ENCODE measurements around the gene PRKRIP1. TPM values are rescaled to one million over a fixed set of nuclear protein-coding genes. Genes with fewer than 3 reads are reported as not detected.
A peak's percentile ranks its signal among the peaks of the same experiment; 100 is the strongest.
"Not testable (repeated sequence)": the region's sequence is repeated elsewhere in the genome, so short reads cannot be mapped to it uniquely, and the experiment has no call there.

The PRKRIP1 gene
- total RNA-seq, 1 donor from 2014 or later: 44.8 TPM

GRCh38 chr7:102472126-102473041 is 76.2 kb downstream of the PRKRIP1 start:
- no peaks in the 10 kb centered on the region for H3K4me1 Mint-ChIP-seq (ENCODE audit: low read depth)
- H3K27ac Mint-ChIP-seq: peak overlapping the region; percentile 13
- H3K9me3 Mint-ChIP-seq (ENCODE audit: low read depth): no peaks in the 10 kb centered on the region
- H3K27me3 Mint-ChIP-seq: no peaks in the 10 kb centered on the region
- DNase-seq (ENCODE audit: low spot score, unreplicated experiment): no peak
- no peak for TF ChIP-seq CTCF (IDR thresholded peaks at IDR 0.05; ENCODE audit: unreplicated experiment)
- peaks cover 3% of the 10 kb centered on the region for H3K36me3 Mint-ChIP-seq (ENCODE audit: insufficient read depth)
- no peak overlapping the region for H3K4me3 Mint-ChIP-seq (ENCODE audit: low read depth)

GRCh38 chr7:102473271-102473991 is 77.3 kb downstream of the PRKRIP1 start:
- Mint-ChIP-seq H3K27me3 (no peaks in the 10 kb centered on the region), H3K36me3 (ENCODE audit: insufficient read depth) (peaks cover 3% of the 10 kb centered on the region)
- no peak for DNase-seq (ENCODE audit: low spot score, unreplicated experiment)

GRCh38 chr7:102474116-102474515 is 78.0 kb downstream of the PRKRIP1 start:
- not testable (repeated sequence) for H3K4me3 Mint-ChIP-seq (ENCODE audit: low read depth); DNase-seq (ENCODE audit: low spot score, unreplicated experiment); H3K27me3 Mint-ChIP-seq; H3K4me1 Mint-ChIP-seq (ENCODE audit: low read depth); H3K27ac Mint-ChIP-seq; H3K36me3 Mint-ChIP-seq (ENCODE audit: insufficient read depth); H3K9me3 Mint-ChIP-seq (ENCODE audit: low read depth)

More at GRCh38 chr7:102473271-102473991, 77.3 kb downstream of the PRKRIP1 start:
- Mint-ChIP-seq H3K27ac (no peak overlapping the region), H3K4me3 (ENCODE audit: low read depth) (no peak overlapping the region), H3K4me1 (ENCODE audit: low read depth) (no peaks in the 10 kb centered on the region), H3K9me3 (ENCODE audit: low read depth) (no peaks in the 10 kb centered on the region)
- TF ChIP-seq CTCF (IDR thresholded peaks at IDR 0.05; ENCODE audit: unreplicated experiment): no peak

- not testable (repeated sequence) for H3K36me3 Mint-ChIP-seq (ENCODE audit: insufficient read depth); DNase-seq (ENCODE audit: low spot score, unreplicated experiment)
Observed at GRCh38 chr7:102474736-102475435, 78.7 kb downstream of the PRKRIP1 start.

More at GRCh38 chr7:102474736-102475435, 78.7 kb downstream of the PRKRIP1 start:
- not testable (repeated sequence) for H3K27me3 Mint-ChIP-seq; H3K9me3 Mint-ChIP-seq (ENCODE audit: low read depth); H3K4me1 Mint-ChIP-seq (ENCODE audit: low read depth); H3K4me3 Mint-ChIP-seq (ENCODE audit: low read depth); H3K27ac Mint-ChIP-seq

Small RNAs within 50 kb of the gene (microRNA-seq; reads per million reads assigned to microRNA genes)
- gene MIR4467 (ENCODE audit: borderline number of aligned reads, unreplicated experiment) (not detected), gene MIR5090 (ENCODE audit: borderline number of aligned reads, unreplicated experiment) (3.6 reads per million), gene MIR548O (ENCODE audit: borderline number of aligned reads, unreplicated experiment) (not detected)

Other genes with a start within 250 kb of the PRKRIP1 start
- gene SH2B2, start 109.5 kb upstream of the PRKRIP1 start, total RNA-seq: 11.2 and 11.5 TPM in 2 replicates
- gene SPDYE6, start 39.9 kb upstream of the PRKRIP1 start, total RNA-seq: not detected in 2 replicates
- 35.4 and 41.8 TPM in 2 replicates for gene ORAI2, start 37.2 kb downstream of the PRKRIP1 start, total RNA-seq
- gene ALKBH4, start 68.5 kb downstream of the PRKRIP1 start, total RNA-seq: 14.3 and 16.4 TPM in 2 replicates
- gene LRWD1, start 68.6 kb downstream of the PRKRIP1 start, total RNA-seq: 27.7 and 31.8 TPM in 2 replicates
- 48.6 and 50.5 TPM in 2 replicates for gene POLR2J, start 82.6 kb downstream of the PRKRIP1 start, total RNA-seq
- 8.7 and 10.8 TPM in 2 replicates for gene RASA4B, start 121.4 kb downstream of the PRKRIP1 start, total RNA-seq
- 9.4 and 13.4 TPM in 2 replicates for gene UPK3BL2, start 147.3 kb downstream of the PRKRIP1 start, total RNA-seq
- gene SPDYE2, start 154.9 kb downstream of the PRKRIP1 start, total RNA-seq: not detected in 2 replicates
- 28.2 and 31.5 TPM in 2 replicates for gene POLR2J3, start 176.2 kb downstream of the PRKRIP1 start, total RNA-seq
- 20.2 and 21.0 TPM in 2 replicates for gene RASA4, start 220.4 kb downstream of the PRKRIP1 start, total RNA-seq
- 18.9 and 19.2 TPM in 2 replicates for gene UPK3BL1, start 246.4 kb downstream of the PRKRIP1 start, total RNA-seq